Measurements from ENCODE around the gene ZDHHC20. TPM values are rescaled to one million over a fixed set of nuclear protein-coding genes. Genes with fewer than 3 reads are reported as not detected.
A peak's percentile ranks its signal among the peaks of the same experiment; 100 is the strongest.

The ZDHHC20 gene
- total RNA-seq, 4 donors from 2014 or later = 75.8 to 90.2 (median 79.3) TPM

- no peaks in the 10 kb centered on the region for H3K27me3 ChIP-seq
- no peak for TF ChIP-seq CTCF (IDR thresholded peaks at IDR 0.05)
- peak in 1 of 2 donors; percentile 16 for TF ChIP-seq POLR2A (IDR thresholded peaks at IDR 0.05)
- peak overlapping the region; percentile 94 to 98 (median 97) for H3K4me3 ChIP-seq (replicated peaks in 1 of 3)
- H3K4me1 ChIP-seq = peaks cover 0 to 12% of the 10 kb centered on the region in 2 donors
- no peaks in the 10 kb centered on the region for H3K9me3 ChIP-seq
- no peaks in the 10 kb centered on the region for H3K36me3 ChIP-seq
- intact Hi-C loops (cut with DNase I) = loop anchor here (10.0 kb wide), 1 partner anchor 146 kb away; the partner anchor contains the start of gene MICU2
- DNase-seq = peak; percentile 81 to 83
- WGBS, 2 donors = 0 to 1% methylated on average over 16 of the region's 16 CpGs
- H3K27ac ChIP-seq = peak overlapping the region; percentile 84 to 93 (median 91)
Observed at GRCh38 chr13:21458451-21458812, 671 bp downstream of the ZDHHC20 start.

- no peaks in the 10 kb centered on the region for H3K9me3 ChIP-seq
- H3K27ac ChIP-seq = no peak overlapping the region
- intact Hi-C loops (cut with DNase I) = loop anchor here (10.0 kb wide), 1 partner anchor 151 kb away; the partner anchor contains the start of gene MICU2
Observed at GRCh38 chr13:21453387-21454081, 5.6 kb downstream of the ZDHHC20 start.

GRCh38 chr13:21450936-21451335 lies 8.2 kb downstream of the ZDHHC20 start:
- Histone ChIP-seq H3K4me1 (peaks cover 0 to 2% of the 10 kb centered on the region in 2 donors), H3K27me3 (no peaks in the 10 kb centered on the region), H3K4me3 (replicated peaks in 1 of 3) (no peak overlapping the region), H3K27ac (no peak overlapping the region), H3K9me3 (no peaks in the 10 kb centered on the region), H3K36me3 (no peaks in the 10 kb centered on the region)
- intact Hi-C loops (cut with DNase I) = loop anchor here (10.0 kb wide), 1 partner anchor 154 kb away; the partner anchor contains the start of gene MICU2
- no peak for TF ChIP-seq CTCF (IDR thresholded peaks at IDR 0.05)
- 91 to 93% methylated on average over 3 of the region's 3 CpGs for WGBS, 2 donors
- no peak for DNase-seq

More at GRCh38 chr13:21453387-21454081, 5.6 kb downstream of the ZDHHC20 start:
- no peaks in the 10 kb centered on the region for H3K36me3 ChIP-seq
- DNase-seq = no peak
- H3K4me1 ChIP-seq = peaks cover 0 to 12% of the 10 kb centered on the region in 2 donors
- WGBS, 2 donors = 89 to 96% methylated on average over 6 of the region's 6 CpGs
- no peaks in the 10 kb centered on the region for H3K27me3 ChIP-seq
- TF ChIP-seq POLR2A (IDR thresholded peaks at IDR 0.05) = no peak
- TF ChIP-seq CTCF (IDR thresholded peaks at IDR 0.05) = no peak
- H3K4me3 ChIP-seq (replicated peaks in 1 of 3) = no peak overlapping the region

- no peak overlapping the region for H3K27ac ChIP-seq
- DNase-seq = no peak
- 95 to 99% methylated on average over 2 of the region's 2 CpGs for WGBS, 2 donors
- no peaks in the 10 kb centered on the region for H3K27me3 ChIP-seq
- H3K4me3 ChIP-seq (replicated peaks in 1 of 3) = no peak overlapping the region
- intact Hi-C loops (cut with DNase I) = no loop called here
- H3K36me3 ChIP-seq = no peaks in the 10 kb centered on the region
- no peaks in the 10 kb centered on the region for H3K9me3 ChIP-seq
- H3K4me1 ChIP-seq = peaks cover 0 to 7% of the 10 kb centered on the region in 2 donors
- TF ChIP-seq CTCF (IDR thresholded peaks at IDR 0.05) = no peak
- TF ChIP-seq POLR2A (IDR thresholded peaks at IDR 0.05) = no peak
Observed at GRCh38 chr13:21446656-21447055, 12.4 kb downstream of the ZDHHC20 start.

- no peak overlapping the region for H3K27ac ChIP-seq
- intact Hi-C loops (cut with DNase I) = no loop called here
- DNase-seq = peak in 1 of 2 donors; percentile 37
- no peaks in the 10 kb centered on the region for H3K27me3 ChIP-seq
- 54 to 66% methylated on average over 6 of the region's 6 CpGs for WGBS, 2 donors
- no peak for TF ChIP-seq CTCF (IDR thresholded peaks at IDR 0.05)
- no peaks in the 10 kb centered on the region for H3K36me3 ChIP-seq
- no peaks in the 10 kb centered on the region for H3K9me3 ChIP-seq
- H3K4me3 ChIP-seq (replicated peaks in 1 of 3) = no peak overlapping the region
- H3K4me1 ChIP-seq = peaks cover 0 to 7% of the 10 kb centered on the region in 2 donors
Observed at GRCh38 chr13:21445759-21446158, 13.3 kb downstream of the ZDHHC20 start.

All from thyroid gland (tissue), 4 donors.